ENCODE data around the gene GP2.
"Not testable (repeated sequence)": the region's sequence is repeated elsewhere in the genome, so short reads cannot be mapped to it uniquely, and the experiment has no call there.

Gene GP2

GRCh38 chr16:20326321-20326720 lies 992 bp downstream of the GP2 start:
- intact Hi-C loops (cut with DNase I), result no loop called here
- no peak for DNase-seq

GRCh38 chr16:20325005-20325404 lies 2.3 kb downstream of the GP2 start:
- intact Hi-C loops (cut with DNase I), result no loop called here
- DNase-seq, result no peak

GRCh38 chr16:20323591-20324117 lies 3.7 kb downstream of the GP2 start:
- intact Hi-C loops (cut with DNase I), result no loop called here
- DNase-seq, result no peak

GRCh38 chr16:20322696-20323095 lies 4.6 kb downstream of the GP2 start:
- no peak for DNase-seq
- intact Hi-C loops (cut with DNase I), result no loop called here

- no peak for DNase-seq
- intact Hi-C loops (cut with DNase I), result no loop called here
These were observed 5.6 kb downstream of the GP2 start for GRCh38 chr16:20321671-20322070.

- intact Hi-C loops (cut with DNase I), result not testable (repeated sequence)
These were observed 6.3 kb downstream of the GP2 start for GRCh38 chr16:20321051-20321450.

GRCh38 chr16:20320592-20320991 lies 6.7 kb downstream of the GP2 start:
- DNase-seq, result no peak
- intact Hi-C loops (cut with DNase I), result no loop called here

More at GRCh38 chr16:20321051-20321450, 6.3 kb downstream of the GP2 start:
- not testable (repeated sequence) for DNase-seq

- intact Hi-C loops (cut with DNase I), result no loop called here
- DNase-seq, result no peak
These were observed 7.1 kb downstream of the GP2 start for GRCh38 chr16:20320178-20320577.

- DNase-seq, result no peak
These were observed 7.9 kb downstream of the GP2 start for GRCh38 chr16:20319406-20319805.

GRCh38 chr16:20318437-20318836 lies 8.9 kb downstream of the GP2 start:
- DNase-seq, result no peak
- intact Hi-C loops (cut with DNase I), result no loop called here

More at GRCh38 chr16:20319406-20319805, 7.9 kb downstream of the GP2 start:
- intact Hi-C loops (cut with DNase I), result no loop called here

GRCh38 chr16:20318006-20318405 lies 9.3 kb downstream of the GP2 start:
- intact Hi-C loops (cut with DNase I), result no loop called here
- DNase-seq, result no peak

- DNase-seq, result no peak
- intact Hi-C loops (cut with DNase I), result no loop called here
These were observed 10.2 kb downstream of the GP2 start for GRCh38 chr16:20317117-20317516.

- intact Hi-C loops (cut with DNase I), result no loop called here
- DNase-seq, result no peak
These were observed 10.6 kb downstream of the GP2 start for GRCh38 chr16:20316715-20317114.

- no peak for DNase-seq
- intact Hi-C loops (cut with DNase I), result no loop called here
These were observed 11.5 kb downstream of the GP2 start for GRCh38 chr16:20315764-20316163.

- intact Hi-C loops (cut with DNase I), result no loop called here
- no peak for DNase-seq
These were observed 12.7 kb downstream of the GP2 start for GRCh38 chr16:20314575-20314974.

GRCh38 chr16:20313741-20314140 lies 13.6 kb downstream of the GP2 start:
- intact Hi-C loops (cut with DNase I), result no loop called here
- DNase-seq, result no peak

GRCh38 chr16:20312536-20313095 lies 14.7 kb downstream of the GP2 start:
- intact Hi-C loops (cut with DNase I); DNase-seq: not testable (repeated sequence)

GRCh38 chr16:20311548-20311947 lies 15.8 kb downstream of the GP2 start:
- no peak for DNase-seq
- intact Hi-C loops (cut with DNase I), result no loop called here

GRCh38 chr16:20310421-20311395 lies 16.6 kb downstream of the GP2 start:
- intact Hi-C loops (cut with DNase I), result no loop called here
- DNase-seq, result no peak

GRCh38 chr16:20309786-20310185 lies 17.5 kb downstream of the GP2 start:
- no peak for DNase-seq
- intact Hi-C loops (cut with DNase I), result no loop called here

- intact Hi-C loops (cut with DNase I), result no loop called here
- DNase-seq, result no peak
These were observed 18.3 kb downstream of the GP2 start for GRCh38 chr16:20308801-20309590.

All from posterior cingulate gyrus (tissue), 11 donors.